GM12872 (cell line): ENCODE measurements around the gene ACTG1.

Source experiments
- CTCF ChIP-seq: IDR thresholded peaks from 3 replicates; pipeline ENCODE4 v1.5.1; 2011; ENCODE audit warnings: low read depth, mild to moderate bottlenecking, low read length, moderate library complexity; ENCODE audit not compliant: insufficient read depth

The ACTG1 gene

GRCh38 chr17:81516439-81516838 is 3.8 kb upstream of the ACTG1 start:
- no peak for TF ChIP-seq CTCF

- no peak for TF ChIP-seq CTCF
Measured at GRCh38 chr17:81515530-81516041, 3.0 kb upstream of the ACTG1 start.

GRCh38 chr17:81514739-81515529 is 2.3 kb upstream of the ACTG1 start:
- no peak for TF ChIP-seq CTCF

GRCh38 chr17:81514489-81514738 is 1.8 kb upstream of the ACTG1 start:
- no peak for TF ChIP-seq CTCF

GRCh38 chr17:81513753-81514488 is 1.3 kb upstream of the ACTG1 start:
- TF ChIP-seq CTCF: no peak

- no peak for TF ChIP-seq CTCF
Measured at GRCh38 chr17:81513372-81513752, 763 bp upstream of the ACTG1 start.

- no peak for TF ChIP-seq CTCF
Measured at GRCh38 chr17:81511804-81512561, 616 bp downstream of the ACTG1 start.
